Heart right ventricle (tissue), 16 donors: ENCODE measurements around the gene RNF38. TPM values are rescaled to one million over a fixed set of nuclear protein-coding genes. Genes with fewer than 3 reads are reported as not detected.

Experiments
- ATAC-seq, 8 donors: fragments of 200-7000 bp; cut with Tn5 transposase; one replicate each; pipeline ENCODE4 v1.9.1; 2020; ENCODE audit warnings: mild to moderate bottlenecking in 8 of 8, moderate library complexity in 8 of 8, moderate number of reproducible peaks in 1 of 8
- DNase-seq, 2 donors: peaks; one replicate each; pipeline ENCODE4 v3.0.0-alpha.2; 2020
- H3K27ac ChIP-seq, 10 donors: fragments of 200-600 bp; sonication (generic) in 2 of 10; one replicate each; pipeline versions ENCODE4 v1.5.0 to v1.8.0; 2020 to 2022; ENCODE audit warnings: mild to moderate bottlenecking in 3 of 10
- H3K27me3 ChIP-seq, 7 donors: fragments of 200-600 bp; one replicate each; pipeline ENCODE4 v1.8.0; 2021 to 2022; ENCODE audit warnings: mild to moderate bottlenecking in 2 of 7
- H3K36me3 ChIP-seq, 9 donors: fragments of 200-600 bp; sonication (generic) in 1 of 9; one replicate each; pipeline versions ENCODE4 v1.5.0 to v1.8.0; 2020 to 2022; ENCODE audit warnings: mild to moderate bottlenecking in 2 of 9
- H3K4me1 ChIP-seq, 9 donors: fragments of 200-600 bp; sonication (generic) in 1 of 9; one replicate each; pipeline versions ENCODE4 v1.5.0 to v1.8.0; 2020 to 2022; ENCODE audit warnings: mild to moderate bottlenecking in 4 of 9
- H3K4me3 ChIP-seq, 10 donors: fragments of 200-600 bp; sonication (generic) in 2 of 10; one replicate each; pipeline versions ENCODE4 v1.5.0 to v1.8.0; 2020 to 2022; ENCODE audit warnings: mild to moderate bottlenecking in 7 of 10, moderate library complexity in 2 of 10
- H3K9me3 ChIP-seq, 11 donors: fragments of 200-600 bp in 10 of 11; sonication (generic) in 2 of 11; one replicate each; pipeline versions ENCODE4 v1.5.0 to v1.8.0; 2013 to 2022; ENCODE audit warnings: mild to moderate bottlenecking in 2 of 11, control low read depth in 1 of 11, moderate library complexity in 1 of 11
- WGBS, 2 donors: extraction: QIAGEN DNeasy Blood & Tissue Kit; methylation state at CpG; one replicate each; pipeline ENCODE4 v1.1.7; 2013; ENCODE audit warnings: inconsistent platforms in 1 of 2; 5-methylcytosine and 5-hydroxymethylcytosine counted together
- intact Hi-C, 10 donors: fragments of 100-400 bp; cut with DNase I; formaldehyde crosslinking; loops; one replicate each; pipeline versions ENCODE4 v1.11.1 to v1.14.2; 2022
- polyA plus RNA-seq, 2 donors: library from polyadenylated mRNA; stranded (reverse); fragments of 200-250 nt; gene quantifications; one replicate each; pipeline ENCODE4 v1.2.3, GENCODE V29; 2013
- total RNA-seq, 10 donors: library from RNA; stranded (reverse); fragmentation: NEBNext Ultra II Directional in 3 of 10; extraction: Animal tissue kit (Norgen Biotek cat#: 25700) in 3 of 10; gene quantifications; one replicate each; pipeline versions ENCODE4 v1.2.1 to v1.2.4, GENCODE V29; 2021 to 2023
- TF ChIP-seq, protein P1 (sequence below), 9 donors: fragments of 200-600 bp; sonication (generic) in 2 of 9; IDR thresholded peaks; one replicate each; pipeline versions ENCODE4 v1.5.0 to v1.8.0; 2021 to 2022; ENCODE audit warnings: antibody characterized with exemption in 9 of 9, mild to moderate bottlenecking in 5 of 9, moderate library complexity in 1 of 9
- donor health status: Arrhythmogenic right ventricular cardiomyopathy.
- donor health status: ischemic (EF 13 %, LVEDD 7.1; RV severe dilation, severe dysfunction).
- donor health status: healthy with polysubstance abuse.
- donor health status: DM: no; HTN: yes; CAD: no.
- donor health status: DM: no; HTN: no; CAD: no.
- donor health status: ischemic (EF 25% LVEDD 6.9; RV normal size, moderate dysfunction).
- donor health status: ischemic (EF 25% LVEDD 5.7; RV mildly dilated, moderate dysfunction).
- donor health status: healthy.
- donor health status: DM: yes; HTN: yes; CAD: no.
- donor health status: Ischemic cardiomyopathy.
- donor health status: ischemic (EF 35%, LVEDD 5.7; RV mildly dilated, moderate dysfunction).
- donor health status: nonischemic (EF 11% LVEDD 7.7; RV severe dilation, severe dysfunction).
- donor health status: DM: yes; HTN: yes; CAD: no.
- donor health status: PGD.
- donor health status: ischemic (EF 29% LVEDD 5.4; RV normal size, mild dysfunction).
- donor health status: nonischemic (EF 23%, LVEDD 6.1; RV moderate dilation, normal function).

RNF38 gene
- total and polyA plus RNA-seq, 12 donors, result 6.4 to 56.0 (median 32.8) TPM

DNA sequence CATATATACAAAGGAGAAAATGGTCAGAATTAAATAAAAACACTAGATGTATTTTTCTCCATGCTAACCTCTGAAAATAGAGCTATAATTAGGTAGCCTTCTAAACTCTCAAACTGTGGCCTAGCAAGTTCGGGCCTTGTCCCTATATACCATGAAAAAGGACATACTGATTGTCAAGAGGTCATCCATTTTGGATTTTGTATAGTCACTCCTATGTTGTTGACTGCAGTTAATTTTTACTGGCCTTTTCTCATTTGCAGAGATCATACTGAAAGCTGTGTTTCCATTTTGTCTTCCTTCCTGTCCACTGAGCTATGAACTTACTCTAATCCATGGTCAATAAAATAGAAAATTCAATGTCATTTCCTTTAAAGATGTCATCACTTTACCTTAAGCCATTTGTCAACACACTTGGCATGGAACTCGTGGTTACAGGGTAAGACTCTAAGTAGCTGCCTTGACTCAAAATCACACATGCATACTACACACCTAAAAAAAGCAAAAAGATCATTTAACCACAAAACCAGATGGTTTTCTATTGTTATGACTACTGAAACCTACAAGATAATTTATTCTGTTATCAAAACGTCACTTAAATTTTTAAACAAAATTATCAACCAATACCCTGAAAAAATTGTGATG, 58.0 kb downstream of the RNF38 start:
- DNase-seq, result no peak
- peaks cover 0 to 100% (median 42%) of the 10 kb centered on the region in 9 donors for H3K36me3 ChIP-seq
- no peak overlapping the region for H3K4me3 ChIP-seq
- ATAC-seq, result no peak
- intact Hi-C loops, result no loop called here
- H3K27ac ChIP-seq, result no peak overlapping the region
- TF ChIP-seq, protein P1, sequence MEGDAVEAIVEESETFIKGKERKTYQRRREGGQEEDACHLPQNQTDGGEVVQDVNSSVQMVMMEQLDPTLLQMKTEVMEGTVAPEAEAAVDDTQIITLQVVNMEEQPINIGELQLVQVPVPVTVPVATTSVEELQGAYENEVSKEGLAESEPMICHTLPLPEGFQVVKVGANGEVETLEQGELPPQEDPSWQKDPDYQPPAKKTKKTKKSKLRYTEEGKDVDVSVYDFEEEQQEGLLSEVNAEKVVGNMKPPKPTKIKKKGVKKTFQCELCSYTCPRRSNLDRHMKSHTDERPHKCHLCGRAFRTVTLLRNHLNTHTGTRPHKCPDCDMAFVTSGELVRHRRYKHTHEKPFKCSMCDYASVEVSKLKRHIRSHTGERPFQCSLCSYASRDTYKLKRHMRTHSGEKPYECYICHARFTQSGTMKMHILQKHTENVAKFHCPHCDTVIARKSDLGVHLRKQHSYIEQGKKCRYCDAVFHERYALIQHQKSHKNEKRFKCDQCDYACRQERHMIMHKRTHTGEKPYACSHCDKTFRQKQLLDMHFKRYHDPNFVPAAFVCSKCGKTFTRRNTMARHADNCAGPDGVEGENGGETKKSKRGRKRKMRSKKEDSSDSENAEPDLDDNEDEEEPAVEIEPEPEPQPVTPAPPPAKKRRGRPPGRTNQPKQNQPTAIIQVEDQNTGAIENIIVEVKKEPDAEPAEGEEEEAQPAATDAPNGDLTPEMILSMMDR (IDR thresholded peaks at IDR 0.05), result no peak
- no peaks in the 10 kb centered on the region for H3K9me3 ChIP-seq
- 76 to 78% methylated on average over 3 of the region's 3 CpGs for WGBS, 2 donors
- H3K4me1 ChIP-seq, result peaks cover 0 to 14% (median 0%) of the 10 kb centered on the region in 9 donors
- H3K27me3 ChIP-seq, result no peaks in the 10 kb centered on the region

DNA sequence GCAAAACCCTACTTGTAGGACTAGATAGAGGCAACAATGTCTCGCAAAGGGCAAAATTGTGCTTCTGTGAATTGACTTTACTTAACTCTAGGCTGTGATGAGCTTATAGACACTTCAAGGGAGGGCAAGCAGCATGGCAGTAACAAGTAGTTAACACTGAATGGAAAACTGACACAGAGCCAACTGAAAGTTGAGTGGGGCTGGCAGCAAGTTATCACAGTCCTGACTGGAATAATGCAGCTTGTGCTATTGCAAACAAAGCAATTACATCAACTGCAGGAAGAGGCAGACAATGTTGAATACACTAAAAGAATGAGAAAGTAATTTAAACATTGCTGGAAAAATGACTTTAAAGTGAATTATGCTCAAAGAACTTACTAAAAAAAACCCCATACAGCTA, 62.2 kb downstream of the RNF38 start:
- H3K27ac ChIP-seq, result peak overlapping the region in 8 of 10 donors; percentile 6 to 61 (median 42)
- WGBS, 2 donors, result 35 to 61% methylated on average over 1 of the region's 1 CpG
- DNase-seq, result peak in 1 of 2 donors; percentile 74
- H3K4me1 ChIP-seq, result peaks cover 0 to 16% (median 0%) of the 10 kb centered on the region in 9 donors
- H3K36me3 ChIP-seq, result peaks cover 0 to 96% (median 26%) of the 10 kb centered on the region in 9 donors
- H3K27me3 ChIP-seq, result no peaks in the 10 kb centered on the region
- ATAC-seq, result peak; percentile 67 to 97 (median 94)
- no peak overlapping the region for H3K4me3 ChIP-seq
- no peaks in the 10 kb centered on the region for H3K9me3 ChIP-seq
- intact Hi-C loops, result loop anchor here in 1 of 10 donors (10.0 kb wide), 1 partner anchor 233 kb away; no protein-coding TSS in a partner anchor
- TF ChIP-seq, protein P1 (IDR thresholded peaks at IDR 0.05), result no peak

DNA sequence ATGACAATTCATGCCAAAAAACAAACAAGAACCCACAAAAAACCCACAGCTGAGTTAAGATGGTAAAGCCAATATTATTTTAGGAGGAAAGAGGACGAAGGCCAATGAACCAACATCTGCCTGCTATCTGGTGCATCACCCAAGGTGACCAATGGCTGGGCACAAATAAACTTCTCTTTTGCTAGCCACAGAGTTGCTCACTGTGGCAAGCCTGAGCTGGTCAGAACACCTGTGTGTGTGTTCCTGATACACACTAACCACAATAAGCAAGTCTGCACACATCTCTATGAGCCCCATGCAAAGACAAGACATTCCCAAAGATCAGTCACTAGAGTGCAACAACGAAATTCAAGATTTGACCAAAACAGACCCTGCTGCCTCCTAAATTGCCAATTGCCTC, 63.1 kb downstream of the RNF38 start:
- H3K9me3 ChIP-seq, result no peaks in the 10 kb centered on the region
- peaks cover 0 to 16% (median 0%) of the 10 kb centered on the region in 9 donors for H3K4me1 ChIP-seq
- intact Hi-C loops, result loop anchor here in 1 of 10 donors (10.0 kb wide), 1 partner anchor 232 kb away; no protein-coding TSS in a partner anchor
- ATAC-seq (no peak), DNase-seq (no peak)
- TF ChIP-seq, protein P1 (IDR thresholded peaks at IDR 0.05), result no peak
- no peak overlapping the region for H3K4me3 ChIP-seq
- H3K27ac ChIP-seq, result peak overlapping the region in 1 of 10 donors; percentile 61
- no peaks in the 10 kb centered on the region for H3K27me3 ChIP-seq
- WGBS, 2 donors, result 91 to 93% methylated on average over 2 of the region's 2 CpGs
- H3K36me3 ChIP-seq, result peaks cover 0 to 88% (median 26%) of the 10 kb centered on the region in 9 donors

DNA sequence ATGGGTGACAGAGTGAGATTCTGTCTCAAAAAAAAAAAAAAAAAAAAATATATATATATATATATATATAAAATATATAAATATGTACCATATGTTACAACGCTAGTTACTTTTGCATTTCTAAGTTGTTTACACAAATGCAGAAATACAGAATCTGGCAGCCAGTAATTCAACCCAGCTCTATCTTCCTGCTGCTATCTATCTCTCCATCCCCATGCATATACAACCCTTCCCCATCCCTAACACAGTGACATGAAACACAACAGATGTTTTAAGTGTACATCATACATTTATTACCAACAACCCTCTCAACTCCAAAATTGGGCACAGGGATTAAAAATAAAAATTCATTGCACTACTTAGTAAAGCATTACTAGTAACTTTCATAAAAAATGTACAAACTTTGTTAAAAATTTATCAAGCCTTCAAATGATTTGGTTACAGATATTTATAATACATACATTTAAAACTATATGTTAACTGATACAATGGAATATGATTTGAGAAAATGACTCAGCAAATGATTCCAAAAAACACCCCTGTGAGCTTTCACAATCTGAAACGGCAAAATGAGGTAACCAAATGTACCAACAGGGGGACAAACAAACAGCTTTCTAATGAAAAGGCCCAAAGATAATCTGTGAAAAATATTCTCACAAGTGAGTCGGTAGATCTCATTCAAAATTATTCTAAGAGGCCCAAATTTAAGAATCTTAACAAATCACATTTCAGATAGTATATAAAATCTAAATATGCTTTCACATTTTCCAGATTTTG, 63.8 kb downstream of the RNF38 start:
- H3K27ac ChIP-seq, result no peak overlapping the region
- DNase-seq (no peak), ATAC-seq (no peak)
- TF ChIP-seq, protein P1 (IDR thresholded peaks at IDR 0.05), result no peak
- peaks cover 0 to 16% (median 0%) of the 10 kb centered on the region in 9 donors for H3K4me1 ChIP-seq
- peaks cover 0 to 81% (median 25%) of the 10 kb centered on the region in 9 donors for H3K36me3 ChIP-seq
- intact Hi-C loops, result loop anchor here in 1 of 10 donors (10.0 kb wide), 1 partner anchor 232 kb away; no protein-coding TSS in a partner anchor
- no peaks in the 10 kb centered on the region for H3K9me3 ChIP-seq
- H3K4me3 ChIP-seq, result no peak overlapping the region
- 85 to 91% methylated on average over 3 of the region's 3 CpGs for WGBS, 2 donors
- H3K27me3 ChIP-seq, result no peaks in the 10 kb centered on the region
